ENCODE results near the gene CITED2.
"Not testable (repeated sequence)": the region's sequence is repeated elsewhere in the genome, so short reads cannot be mapped to it uniquely, and the experiment has no call there.

The CITED2 gene

GRCh38 chr6:139374357-139375225 is at the start of gene CITED2:
Gene CITED2 (minus strand): TSS chr6:139374648. CDS start chr6:139373944, 704 bp downstream.
- peak; percentile 88 to 90 for DNase-seq (ENCODE audit: low read depth in 1 of 2, low spot score in 1 of 2)

GRCh38 chr6:139423037-139423703 is 48.7 kb upstream of the CITED2 start:
- DNase-seq (ENCODE audit: low read depth in 1 of 2, low spot score in 1 of 2) = no peak

- DNase-seq (ENCODE audit: low read depth in 1 of 2, low spot score in 1 of 2) = no peak
These were observed 47.9 kb upstream of the CITED2 start for GRCh38 chr6:139422105-139423036.

GRCh38 chr6:139418481-139419132 is 44.2 kb upstream of the CITED2 start:
- DNase-seq (ENCODE audit: low read depth in 1 of 2, low spot score in 1 of 2) = no peak

GRCh38 chr6:139416146-139416545 is 41.7 kb upstream of the CITED2 start:
- DNase-seq (ENCODE audit: low read depth in 1 of 2, low spot score in 1 of 2) = no peak

- DNase-seq (ENCODE audit: low read depth in 1 of 2, low spot score in 1 of 2) = no peak
These were observed 40.9 kb upstream of the CITED2 start for GRCh38 chr6:139415365-139415764.

GRCh38 chr6:139412103-139412502 is 37.7 kb upstream of the CITED2 start:
- DNase-seq (ENCODE audit: low read depth in 1 of 2, low spot score in 1 of 2) = not testable (repeated sequence)

- no peak for DNase-seq (ENCODE audit: low read depth in 1 of 2, low spot score in 1 of 2)
These were observed 34.6 kb upstream of the CITED2 start for GRCh38 chr6:139409026-139409425.

GRCh38 chr6:139407718-139408222 is 33.3 kb upstream of the CITED2 start:
- no peak for DNase-seq (ENCODE audit: low read depth in 1 of 2, low spot score in 1 of 2)

GRCh38 chr6:139406577-139407343 is 32.3 kb upstream of the CITED2 start:
- DNase-seq (ENCODE audit: low read depth in 1 of 2, low spot score in 1 of 2) = no peak

- DNase-seq (ENCODE audit: low read depth in 1 of 2, low spot score in 1 of 2) = no peak
These were observed 28.5 kb upstream of the CITED2 start for GRCh38 chr6:139402876-139403386.

- no peak for DNase-seq (ENCODE audit: low read depth in 1 of 2, low spot score in 1 of 2)
These were observed 24.2 kb upstream of the CITED2 start for GRCh38 chr6:139398658-139399057.

GRCh38 chr6:139395891-139396301 is 21.4 kb upstream of the CITED2 start:
- DNase-seq (ENCODE audit: low read depth in 1 of 2, low spot score in 1 of 2) = no peak

GRCh38 chr6:139395371-139395770 is 20.9 kb upstream of the CITED2 start:
- no peak for DNase-seq (ENCODE audit: low read depth in 1 of 2, low spot score in 1 of 2)

GRCh38 chr6:139394027-139394649 is 19.7 kb upstream of the CITED2 start:
- no peak for DNase-seq (ENCODE audit: low read depth in 1 of 2, low spot score in 1 of 2)

- DNase-seq (ENCODE audit: low read depth in 1 of 2, low spot score in 1 of 2) = no peak
These were observed 18.3 kb upstream of the CITED2 start for GRCh38 chr6:139392794-139393193.

- DNase-seq (ENCODE audit: low read depth in 1 of 2, low spot score in 1 of 2) = no peak
These were observed 17.3 kb upstream of the CITED2 start for GRCh38 chr6:139391709-139392108.

- no peak for DNase-seq (ENCODE audit: low read depth in 1 of 2, low spot score in 1 of 2)
These were observed 16.0 kb upstream of the CITED2 start for GRCh38 chr6:139390447-139390846.

- DNase-seq (ENCODE audit: low read depth in 1 of 2, low spot score in 1 of 2) = no peak
These were observed 13.9 kb upstream of the CITED2 start for GRCh38 chr6:139388384-139388783.
